Measurements from ENCODE around the gene SMAP2.
"Not testable (repeated sequence)": the region's sequence is repeated elsewhere in the genome, so short reads cannot be mapped to it uniquely, and the experiment has no call there.

SMAP2 gene

GRCh38 chr1:40373323-40374283 is at the start of gene SMAP2:
SMAP2 (plus strand) TSS chr1:40373727; CDS start chr1:40374121, 394 bp downstream.
- DNase-seq (ENCODE audit: low read depth in 2 of 2): peak; percentile 88 to 90

DNA sequence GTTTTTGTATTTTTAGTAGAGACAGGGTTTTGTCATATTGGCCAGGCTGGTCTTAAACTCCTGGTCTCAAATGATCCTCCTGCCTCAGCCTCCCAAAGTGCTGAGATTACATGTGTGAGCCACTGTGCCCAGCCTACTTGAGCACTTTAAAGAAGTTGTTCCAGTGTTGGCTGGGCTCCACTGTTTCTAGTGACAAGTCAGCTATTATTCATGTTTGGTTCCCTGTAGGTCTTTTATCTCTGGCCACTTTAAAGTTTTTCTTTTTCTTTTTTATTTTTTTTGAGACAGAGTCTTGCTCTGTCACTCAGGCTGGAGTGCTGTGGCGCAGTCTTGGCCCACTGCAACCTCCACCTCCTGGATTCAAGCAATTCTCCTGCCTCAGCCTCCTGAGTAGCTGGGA is 42.1 kb upstream of the SMAP2 start:
- DNase-seq (ENCODE audit: low read depth in 2 of 2): not testable (repeated sequence)

DNA sequence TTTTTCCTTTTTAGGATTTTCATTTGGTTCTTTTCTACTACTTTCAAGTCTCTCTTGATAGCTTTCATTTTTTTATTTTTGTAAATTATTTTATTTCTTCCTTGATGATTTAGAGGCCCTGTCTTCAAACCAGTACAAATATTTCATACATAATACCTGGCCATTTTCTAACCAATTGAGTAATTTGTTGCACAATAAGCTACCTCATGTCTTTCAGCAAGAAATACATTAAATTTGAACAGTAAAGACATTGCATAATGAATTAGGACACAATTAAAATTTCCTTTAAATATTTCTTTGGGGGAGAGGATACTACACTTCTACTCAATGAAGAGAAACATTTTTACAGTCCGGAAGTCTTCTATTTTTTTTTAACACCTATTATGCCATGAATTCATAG is 40.8 kb upstream of the SMAP2 start:
- DNase-seq (ENCODE audit: low read depth in 2 of 2): no peak

- no peak for DNase-seq (ENCODE audit: low read depth in 2 of 2)
These were observed 36.1 kb upstream of the SMAP2 start for GRCh38 chr1:40337443-40337842.

- peak; percentile 75 to 87 for DNase-seq (ENCODE audit: low read depth in 2 of 2)
These were observed 34.6 kb upstream of the SMAP2 start for GRCh38 chr1:40338745-40339419.

DNA sequence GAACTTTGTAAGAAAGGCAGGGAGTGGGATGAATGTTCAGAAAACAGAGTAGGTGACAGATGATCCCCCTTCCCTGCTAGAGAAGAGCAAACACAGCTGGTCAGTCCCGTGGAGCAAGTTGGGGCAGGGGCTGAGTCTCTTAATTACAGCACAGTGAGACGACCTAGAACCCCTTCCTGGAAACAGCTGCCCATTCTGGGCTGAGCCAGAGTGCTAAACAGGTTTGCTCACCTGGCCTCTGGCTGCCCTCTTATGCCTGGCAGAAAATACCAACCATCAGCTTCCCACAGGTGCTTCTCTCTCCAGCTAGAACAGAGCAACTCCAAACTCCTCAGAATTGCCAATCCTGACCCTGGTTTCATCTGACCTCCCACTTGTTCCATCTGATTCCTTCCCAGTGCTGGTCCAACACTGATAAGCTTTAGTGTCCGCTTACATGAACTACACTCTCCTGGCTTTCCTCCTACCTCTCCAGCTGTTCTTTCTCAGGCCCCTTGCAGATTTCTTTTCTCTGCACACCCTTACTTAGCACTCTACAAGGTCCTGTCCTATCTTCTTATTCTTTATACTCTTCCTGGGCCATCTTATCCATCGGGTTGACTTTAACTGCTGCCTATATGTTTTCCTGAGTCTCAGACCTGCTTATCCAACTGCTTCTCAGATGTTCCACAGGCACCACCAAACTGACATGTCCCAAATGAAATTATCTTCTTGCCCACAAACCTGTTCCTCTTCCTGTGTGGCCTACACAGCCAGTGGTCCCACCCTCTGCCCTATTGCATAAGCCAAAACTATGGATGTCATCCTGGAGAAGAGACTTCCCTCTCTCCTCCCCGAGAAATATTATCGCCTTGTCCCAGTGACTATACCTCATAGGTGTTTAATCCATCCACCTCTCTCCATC is 33.9 kb upstream of the SMAP2 start:
- DNase-seq (ENCODE audit: low read depth in 2 of 2): no peak

DNA sequence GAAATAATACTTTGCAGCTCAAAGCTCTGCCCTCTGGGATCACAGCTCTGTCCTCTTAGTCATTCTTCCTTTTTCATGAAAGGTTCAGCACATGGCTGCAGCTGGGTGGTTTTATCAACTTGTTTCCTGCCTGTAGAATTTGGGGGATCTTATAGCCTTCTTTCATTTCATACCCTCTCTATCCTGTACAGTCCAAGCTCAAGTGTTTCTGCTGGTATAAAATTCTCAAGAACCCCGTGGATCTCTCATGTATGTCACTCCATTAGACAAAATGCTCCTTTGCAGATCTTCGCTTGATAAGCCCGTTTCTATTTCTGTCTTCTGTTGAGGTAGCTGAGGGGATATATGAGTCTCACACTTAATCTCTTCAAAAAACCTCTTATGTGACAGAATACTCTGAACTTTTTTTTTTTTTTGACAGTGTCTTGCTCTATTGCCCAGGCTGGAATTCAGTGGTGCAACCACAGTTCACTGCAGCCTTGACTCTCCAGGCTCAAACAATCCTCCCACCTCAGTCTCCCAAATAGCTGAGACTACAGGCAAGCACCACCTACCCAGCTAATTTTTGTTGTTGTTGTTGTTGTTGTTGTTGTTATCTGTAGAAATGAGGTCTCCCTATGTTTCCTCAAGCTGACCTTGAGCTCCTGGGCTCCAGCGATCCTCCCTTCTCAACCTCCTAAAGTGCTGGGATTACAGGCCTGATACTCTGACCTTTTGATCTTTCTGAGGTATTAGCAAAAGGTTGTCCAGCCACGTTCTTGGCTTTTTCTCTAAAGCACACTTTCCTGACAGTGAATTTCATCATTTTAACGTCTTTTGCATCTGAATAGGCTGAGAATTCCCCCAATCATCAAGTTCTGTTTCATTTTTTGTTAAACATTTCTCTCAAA is 31.8 kb upstream of the SMAP2 start:
- DNase-seq (ENCODE audit: low read depth in 2 of 2): no peak

GRCh38 chr1:40342381-40342717 is 31.2 kb upstream of the SMAP2 start:
- not testable (repeated sequence) for DNase-seq (ENCODE audit: low read depth in 2 of 2)

GRCh38 chr1:40344597-40344996 is 28.9 kb upstream of the SMAP2 start:
- no peak for DNase-seq (ENCODE audit: low read depth in 2 of 2)

GRCh38 chr1:40350391-40350790 is 23.1 kb upstream of the SMAP2 start:
- DNase-seq (ENCODE audit: low read depth in 2 of 2): no peak

GRCh38 chr1:40351124-40351523 is 22.4 kb upstream of the SMAP2 start:
- DNase-seq (ENCODE audit: low read depth in 2 of 2): no peak

DNA sequence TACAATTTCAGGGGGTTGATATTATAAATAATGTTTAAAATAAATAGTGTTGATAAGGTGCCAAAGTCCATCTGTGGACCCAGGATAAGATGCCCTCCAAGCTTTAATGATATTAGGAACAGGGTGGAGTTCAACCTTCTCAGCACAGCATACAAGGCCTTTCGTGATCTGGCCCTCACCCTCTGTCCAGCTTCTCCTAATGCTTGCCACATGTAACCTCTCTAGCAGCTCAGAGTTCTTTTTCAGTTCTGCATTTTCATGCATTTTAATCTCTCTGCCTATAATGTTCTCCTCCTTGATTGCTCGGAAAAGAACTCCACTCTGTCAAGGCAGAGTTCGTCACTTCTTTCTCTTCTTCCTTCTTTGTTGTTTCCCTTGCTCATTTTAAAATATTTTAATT is 21.4 kb upstream of the SMAP2 start:
- DNase-seq (ENCODE audit: low read depth in 2 of 2): no peak

- DNase-seq (ENCODE audit: low read depth in 2 of 2): no peak
These were observed 20.4 kb upstream of the SMAP2 start for GRCh38 chr1:40353082-40353481.

DNA sequence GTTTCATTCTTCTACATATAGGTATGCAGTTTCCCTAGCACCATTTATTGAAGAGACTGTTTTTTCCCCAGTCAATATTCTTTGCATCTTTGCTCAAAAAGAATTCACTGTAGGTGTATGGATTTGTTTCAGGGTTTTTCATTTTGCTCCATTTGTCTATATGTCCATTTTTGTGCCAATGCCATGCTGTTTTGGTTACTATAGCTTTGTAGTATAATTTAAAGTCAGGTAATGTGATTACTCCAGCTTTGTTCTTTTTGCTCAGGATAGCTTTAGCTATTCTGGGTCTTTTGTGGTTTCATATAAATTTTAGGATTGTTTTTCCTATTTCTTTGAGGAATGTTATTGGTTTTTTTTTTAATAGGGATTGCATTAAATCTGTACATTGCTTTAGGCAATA is 15.9 kb upstream of the SMAP2 start:
- no peak for DNase-seq (ENCODE audit: low read depth in 2 of 2)

GRCh38 chr1:40360631-40361030 is 12.9 kb upstream of the SMAP2 start:
- no peak for DNase-seq (ENCODE audit: low read depth in 2 of 2)

GRCh38 chr1:40361201-40361600 is 12.3 kb upstream of the SMAP2 start:
- no peak for DNase-seq (ENCODE audit: low read depth in 2 of 2)

DNA sequence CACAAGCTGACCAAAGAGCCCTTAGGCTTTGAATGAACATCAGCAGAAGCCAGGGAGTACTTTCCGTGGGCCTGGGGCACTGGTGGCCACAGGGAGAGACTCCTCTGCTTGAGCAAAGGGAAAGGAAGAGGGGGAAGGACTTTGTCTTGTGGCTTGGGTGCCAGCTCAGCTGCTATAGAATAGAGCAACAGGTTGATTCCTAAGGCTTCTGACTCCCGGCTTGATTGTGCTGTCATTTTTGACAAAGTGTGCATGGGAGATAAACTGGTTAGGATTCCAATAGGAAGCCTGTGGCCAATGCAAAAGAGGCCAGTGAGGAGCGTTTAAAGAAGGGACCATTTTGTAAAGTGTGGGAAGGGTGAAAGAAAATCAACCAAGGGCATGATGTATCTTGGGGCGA is 11.9 kb upstream of the SMAP2 start:
- no peak for DNase-seq (ENCODE audit: low read depth in 2 of 2)

GRCh38 chr1:40362199-40362598 is 11.3 kb upstream of the SMAP2 start:
- DNase-seq (ENCODE audit: low read depth in 2 of 2): no peak

DNA sequence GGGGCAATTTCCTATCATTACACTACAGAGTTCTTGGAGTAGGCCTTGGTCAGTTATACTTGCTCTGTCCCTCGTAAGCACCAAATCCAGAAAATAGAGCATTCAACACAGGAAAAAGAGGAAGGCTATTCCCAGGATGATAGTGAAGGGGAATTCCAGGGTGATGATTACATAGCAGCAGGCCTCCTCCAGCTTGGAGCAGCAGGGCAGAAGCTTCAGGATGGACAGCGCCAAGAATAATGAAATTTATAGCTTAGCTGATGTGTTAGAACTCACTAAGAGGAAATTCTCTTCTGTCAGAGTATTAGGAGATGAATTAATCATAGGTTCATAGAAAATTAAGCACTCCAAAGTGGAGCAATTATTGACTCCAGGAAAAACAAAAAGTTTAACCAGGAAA is 10.8 kb upstream of the SMAP2 start:
- no peak for DNase-seq (ENCODE audit: low read depth in 2 of 2)

DNA sequence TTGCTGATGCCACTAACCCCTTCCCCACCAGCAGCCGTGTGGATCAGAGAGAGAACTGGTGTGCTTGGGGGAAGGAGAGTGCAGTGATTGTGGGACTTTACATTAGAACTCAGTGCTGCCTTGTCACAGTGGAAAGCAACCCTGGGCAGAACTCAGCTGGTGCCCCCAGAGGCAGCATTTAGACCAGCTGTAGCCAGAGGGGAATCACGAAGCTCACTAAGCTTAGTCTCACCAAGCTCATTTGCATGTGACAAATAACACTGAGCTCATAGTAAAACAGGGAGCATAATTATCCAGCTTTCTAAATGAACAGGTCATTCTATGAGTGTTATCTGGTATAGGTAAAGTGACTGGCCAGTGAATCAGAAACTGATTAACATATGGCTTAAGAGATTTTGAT is 9.8 kb upstream of the SMAP2 start:
- DNase-seq (ENCODE audit: low read depth in 2 of 2): no peak

DNA sequence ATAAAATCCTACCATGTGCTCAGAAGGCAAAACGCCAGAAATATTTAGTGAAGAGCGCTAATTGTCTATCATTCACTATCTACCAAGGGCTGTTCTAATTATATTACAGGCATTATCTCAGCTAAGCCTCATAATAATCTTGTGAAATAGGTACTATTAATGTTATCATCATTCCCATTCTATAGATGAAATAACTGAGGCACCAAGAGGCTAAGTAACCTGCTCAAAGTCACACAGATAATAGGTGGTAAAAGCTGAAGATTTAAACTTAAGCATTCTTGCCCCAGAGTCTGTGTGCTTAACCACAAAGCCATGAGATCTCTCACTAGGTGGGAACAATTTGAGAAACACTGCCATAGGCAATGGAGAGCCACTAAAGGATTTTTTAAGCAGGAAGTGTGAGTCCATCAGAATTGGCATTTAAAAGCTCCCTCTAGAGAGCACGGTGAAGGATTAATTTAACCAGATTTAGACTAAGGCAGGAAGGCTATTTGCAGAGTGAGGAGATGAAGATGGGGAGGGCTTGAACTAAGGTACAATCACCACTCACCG is 1.7 kb upstream of the SMAP2 start:
- DNase-seq (ENCODE audit: low read depth in 2 of 2): no peak
